Activated CD8-positive, alpha-beta T cell treated with anti-CD3 and anti-CD28 coated beads, Interleukin-2, amount 10 ng/mL, durations not matched to agents 7 days and 5 days (primary cell): ENCODE results near the gene PI4KA. TPM values are rescaled to one million over a fixed set of nuclear protein-coding genes. Genes with fewer than 3 reads are reported as not detected.
"Not testable (repeated sequence)": the region's sequence is repeated elsewhere in the genome, so short reads cannot be mapped to it uniquely, and the experiment has no call there.

Source experiments
- ATAC-seq: fragments of 150-1000 bp; cut with Tn5 transposase; one replicate; pipeline ENCODE4 v1.10.0; 2021; ENCODE audit warnings: moderate library complexity
- CTCF ChIA-PET: fragments of 350-600 bp; sonication (Branson Sonifier 250); formaldehyde crosslinking; loops from one replicate; lab custom pipeline; 2021; ENCODE audit warnings: antibody characterized with exemption; lab: Charles Lee
- POLR2A ChIA-PET: fragments of 350-600 bp; sonication (Branson Sonifier 250); formaldehyde crosslinking; loops from one replicate; lab custom pipeline; 2021; ENCODE audit warnings: antibody characterized with exemption; lab: Charles Lee
- DNase-seq: peaks from one replicate; pipeline ENCODE4 v3.0.0-alpha.2; 2020
- H3K27ac Mint-ChIP-seq: one replicate; pipeline ENCODE4 v1.8.0; 2021; ENCODE audit warnings: mild to moderate bottlenecking, mixed read lengths
- H3K27me3 Mint-ChIP-seq: one replicate; pipeline ENCODE4 v1.8.0; 2021; ENCODE audit warnings: low read depth, mixed read lengths
- H3K36me3 Mint-ChIP-seq: one replicate; pipeline ENCODE4 v1.8.0; 2021; ENCODE audit warnings: low read depth, mixed read lengths
- H3K4me1 Mint-ChIP-seq: one replicate; pipeline ENCODE4 v1.8.0; 2021; ENCODE audit warnings: low read depth, mixed read lengths
- H3K4me3 Mint-ChIP-seq: one replicate; pipeline ENCODE4 v1.8.0; 2021; ENCODE audit warnings: mild to moderate bottlenecking, mixed read lengths
- H3K9me3 Mint-ChIP-seq: one replicate; pipeline ENCODE4 v1.8.0; 2022; ENCODE audit warnings: mixed read lengths; ENCODE audit not compliant: insufficient read depth
- total RNA-seq, 2 experiments: library from RNA; stranded (reverse); gene quantifications; one replicate each; pipeline ENCODE4 v1.2.3, GENCODE V29; 2021

The PI4KA gene
- total RNA-seq, 2 experiments from 2014 or later = 112 to 120 TPM

- H3K27ac Mint-ChIP-seq, H3K4me3 Mint-ChIP-seq, H3K36me3 Mint-ChIP-seq, CTCF ChIA-PET, H3K9me3 Mint-ChIP-seq, ATAC-seq, H3K4me1 Mint-ChIP-seq, POLR2A ChIA-PET, DNase-seq: not testable (repeated sequence)
- H3K27me3 Mint-ChIP-seq = peaks cover 31% of the 10 kb centered on the region
Measured at GRCh38 chr22:20678792-20679435, 179.7 kb downstream of the PI4KA start.

GRCh38 chr22:20677684-20678242 lies 180.8 kb downstream of the PI4KA start:
- H3K4me1 Mint-ChIP-seq = no peaks in the 10 kb centered on the region
- H3K27me3 Mint-ChIP-seq = peaks cover 37% of the 10 kb centered on the region
- ChIA-PET CTCF (no interaction called here), POLR2A (no interaction called here)
- ATAC-seq = no peak
- no peak overlapping the region for H3K27ac Mint-ChIP-seq
- no peak for DNase-seq
- no peaks in the 10 kb centered on the region for H3K9me3 Mint-ChIP-seq
- H3K4me3 Mint-ChIP-seq = no peak overlapping the region
- H3K36me3 Mint-ChIP-seq = no peaks in the 10 kb centered on the region

- ATAC-seq, CTCF ChIA-PET, H3K4me3 Mint-ChIP-seq, POLR2A ChIA-PET, H3K27ac Mint-ChIP-seq, H3K36me3 Mint-ChIP-seq, H3K9me3 Mint-ChIP-seq, DNase-seq, H3K4me1 Mint-ChIP-seq: not testable (repeated sequence)
- peaks cover 39% of the 10 kb centered on the region for H3K27me3 Mint-ChIP-seq
Measured at GRCh38 chr22:20675613-20676012, 183.0 kb downstream of the PI4KA start.

DNA sequence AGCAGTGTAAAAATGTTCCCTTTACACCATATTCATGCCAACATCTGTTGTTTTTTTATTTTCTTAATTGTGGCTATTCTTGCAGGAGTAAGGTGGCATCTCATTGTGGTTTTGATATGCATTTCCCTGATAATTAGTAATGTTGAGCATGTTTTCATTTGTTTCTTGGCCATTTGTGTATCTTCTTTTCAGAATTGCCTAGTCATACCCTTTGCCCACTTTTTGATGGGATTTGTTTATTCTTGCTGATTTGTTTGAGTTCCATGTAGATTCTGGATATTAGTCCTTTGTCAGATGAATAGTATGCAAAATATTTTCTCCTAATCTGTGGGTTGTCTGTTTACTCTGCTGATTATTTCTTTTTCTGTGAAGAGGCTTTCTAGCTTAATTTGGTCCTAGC lies 183.6 kb downstream of the PI4KA start:
- Mint-ChIP-seq H3K4me1 (no peaks in the 10 kb centered on the region), H3K27me3 (peaks cover 42% of the 10 kb centered on the region), H3K9me3 (no peaks in the 10 kb centered on the region), H3K4me3 (no peak overlapping the region), H3K27ac (no peak overlapping the region), H3K36me3 (no peaks in the 10 kb centered on the region)
- ChIA-PET CTCF (no interaction called here), POLR2A (no interaction called here)
- ATAC-seq (no peak), DNase-seq (no peak)

GRCh38 chr22:20673295-20674195 lies 185.1 kb downstream of the PI4KA start:
- ChIA-PET CTCF (interaction anchor here (0.8 kb wide), 1 partner anchor 256 kb away, joined by 3 read pairs; no protein-coding TSS in a partner anchor), POLR2A (no interaction called here)
- ATAC-seq (no peak), DNase-seq (no peak)
- Mint-ChIP-seq H3K4me3 (no peak overlapping the region), H3K4me1 (no peaks in the 10 kb centered on the region), H3K36me3 (no peaks in the 10 kb centered on the region), H3K9me3 (no peaks in the 10 kb centered on the region), H3K27ac (no peak overlapping the region), H3K27me3 (peaks cover 38% of the 10 kb centered on the region)

DNA sequence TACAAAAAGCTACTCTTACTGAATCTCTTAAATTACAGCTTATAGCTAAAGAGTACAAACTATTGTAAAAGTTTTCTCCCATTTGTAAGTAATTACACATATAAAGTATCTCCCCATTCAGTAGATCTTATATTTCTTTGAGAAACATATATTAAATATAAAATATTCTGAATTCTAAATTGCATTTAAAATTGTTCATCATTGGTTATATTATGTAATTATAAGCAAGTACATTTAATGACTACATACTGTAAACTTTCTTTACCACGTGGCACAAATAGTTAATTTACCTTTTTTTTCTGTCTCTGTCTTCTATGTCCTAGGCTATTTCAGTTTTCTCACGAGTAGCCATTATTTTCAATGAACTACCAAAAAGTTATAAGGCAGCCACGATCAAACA lies 185.9 kb downstream of the PI4KA start:
- DNase-seq = no peak
- no peak overlapping the region for H3K4me3 Mint-ChIP-seq
- ChIA-PET CTCF (interaction anchor here (0.8 to 0.9 kb wide), 2 partner anchors 112 to 255 kb away, joined by 3 read pairs; no protein-coding TSS in a partner anchor), POLR2A (no interaction called here)
- ATAC-seq = no peak
- no peak overlapping the region for H3K27ac Mint-ChIP-seq
- no peaks in the 10 kb centered on the region for H3K9me3 Mint-ChIP-seq
- no peaks in the 10 kb centered on the region for H3K36me3 Mint-ChIP-seq
- no peaks in the 10 kb centered on the region for H3K4me1 Mint-ChIP-seq
- H3K27me3 Mint-ChIP-seq = peaks cover 36% of the 10 kb centered on the region

- Mint-ChIP-seq H3K27ac (no peak overlapping the region), H3K9me3 (no peaks in the 10 kb centered on the region), H3K27me3 (peaks cover 36% of the 10 kb centered on the region), H3K4me3 (no peak overlapping the region), H3K36me3 (no peaks in the 10 kb centered on the region), H3K4me1 (no peaks in the 10 kb centered on the region)
- ChIA-PET POLR2A (no interaction called here), CTCF (interaction anchor here (0.9 kb wide), 1 partner anchor 112 kb away, joined by 3 read pairs; no protein-coding TSS in a partner anchor)
- no peak for DNase-seq
- no peak for ATAC-seq
Measured at GRCh38 chr22:20672082-20672424, 186.6 kb downstream of the PI4KA start.

GRCh38 chr22:20671409-20672081 lies 187.1 kb downstream of the PI4KA start:
- no peaks in the 10 kb centered on the region for H3K4me1 Mint-ChIP-seq
- no peak overlapping the region for H3K4me3 Mint-ChIP-seq
- no peak overlapping the region for H3K27ac Mint-ChIP-seq
- ChIA-PET CTCF (interaction anchor here (0.9 kb wide), 1 partner anchor 113 kb away, joined by 3 read pairs; no protein-coding TSS in a partner anchor), POLR2A (no interaction called here)
- ATAC-seq (no peak), DNase-seq (no peak)
- peaks cover 32% of the 10 kb centered on the region for H3K27me3 Mint-ChIP-seq
- H3K36me3 Mint-ChIP-seq = no peaks in the 10 kb centered on the region
- H3K9me3 Mint-ChIP-seq = no peaks in the 10 kb centered on the region

DNA sequence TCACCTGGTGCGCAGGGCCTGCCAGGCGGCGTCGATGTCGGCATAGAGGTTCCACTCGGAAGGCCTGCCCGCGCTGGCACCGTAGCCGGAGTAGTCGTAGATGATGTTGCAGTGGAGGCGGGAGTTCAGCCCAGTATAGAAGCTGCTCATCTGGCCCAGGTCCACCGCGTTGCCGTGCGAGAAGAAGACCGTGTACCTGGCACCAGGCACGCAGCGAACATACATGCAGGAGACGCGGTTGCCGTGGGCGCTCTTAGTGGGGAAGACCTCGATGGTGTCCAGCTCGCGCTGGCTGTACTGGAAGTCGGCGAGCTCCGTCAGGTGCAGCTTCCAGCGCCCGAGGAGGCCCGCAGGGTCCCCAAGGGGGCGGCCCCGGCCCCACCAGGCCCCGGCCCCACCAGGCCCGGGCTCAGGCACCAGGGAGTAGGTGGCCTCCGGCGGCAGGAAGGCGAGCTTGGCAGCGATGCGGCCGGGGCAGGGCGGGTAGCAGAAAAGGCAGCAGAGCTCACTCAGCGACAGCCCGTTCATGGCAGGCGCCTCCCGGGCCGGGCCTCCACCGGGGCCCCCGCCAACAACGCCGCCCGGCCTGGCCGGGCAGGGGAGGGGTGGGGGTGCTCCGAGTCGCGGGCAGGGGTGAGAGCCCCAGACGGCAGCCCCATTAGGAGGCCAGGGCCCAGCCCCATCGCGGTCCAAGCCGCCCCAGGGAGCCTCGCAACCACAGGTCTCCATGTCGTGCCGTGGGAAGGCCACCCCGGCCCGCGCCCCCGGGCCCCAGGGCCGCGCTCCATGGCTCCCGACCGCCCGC lies 188.0 kb downstream of the PI4KA start:
- H3K4me1 Mint-ChIP-seq, CTCF ChIA-PET, H3K36me3 Mint-ChIP-seq, DNase-seq, ATAC-seq, H3K4me3 Mint-ChIP-seq, H3K27ac Mint-ChIP-seq, H3K9me3 Mint-ChIP-seq: not testable (repeated sequence)
- H3K27me3 Mint-ChIP-seq = peaks cover 28% of the 10 kb centered on the region
- POLR2A ChIA-PET = interaction anchor here (0.9 kb wide), 1 partner anchor 24 kb away, joined by 3 read pairs; no protein-coding TSS in a partner anchor

- CTCF ChIA-PET, H3K4me1 Mint-ChIP-seq, H3K36me3 Mint-ChIP-seq, H3K9me3 Mint-ChIP-seq, POLR2A ChIA-PET, ATAC-seq, DNase-seq, H3K4me3 Mint-ChIP-seq, H3K27ac Mint-ChIP-seq: not testable (repeated sequence)
- H3K27me3 Mint-ChIP-seq = peaks cover 20% of the 10 kb centered on the region
Measured at GRCh38 chr22:20669884-20670283, 188.7 kb downstream of the PI4KA start.

GRCh38 chr22:20669471-20669870 lies 189.1 kb downstream of the PI4KA start:
- H3K27ac Mint-ChIP-seq, H3K4me3 Mint-ChIP-seq, ATAC-seq, DNase-seq, H3K9me3 Mint-ChIP-seq, POLR2A ChIA-PET, H3K4me1 Mint-ChIP-seq, H3K36me3 Mint-ChIP-seq, CTCF ChIA-PET: not testable (repeated sequence)
- peaks cover 19% of the 10 kb centered on the region for H3K27me3 Mint-ChIP-seq
